Smooth muscle cell (in vitro differentiated cells): ENCODE results near the gene FARP1. TPM values are rescaled to one million over a fixed set of nuclear protein-coding genes. Genes with fewer than 3 reads are reported as not detected.

Experiments
- DNase-seq: peaks from one replicate; lab custom pipeline; 2025; ENCODE audit not compliant: unreplicated experiment; lab: John Stamatoyannopoulos, UW
- H2AFZ ChIP-seq: fragments of 200-600 bp; sonication (generic); 2 replicates; pipeline ENCODE4 v1.6.0; 2016; ENCODE audit warnings: antibody characterized with exemption, low read depth, mild to moderate bottlenecking
- H3F3A ChIP-seq: fragments of 200-600 bp; sonication (generic); 2 replicates; pipeline ENCODE4 v1.6.0; 2017; ENCODE audit warnings: antibody characterized with exemption, low read depth
- H3K27ac ChIP-seq: fragments of 200-600 bp; sonication (generic); 2 replicates; pipeline ENCODE4 v1.5.1; 2016; ENCODE audit warnings: low read depth, mild to moderate bottlenecking
- H3K27me3 ChIP-seq: fragments of 200-600 bp; sonication (generic); 2 replicates; pipeline ENCODE4 v1.6.1; 2016; ENCODE audit warnings: low read depth, mild to moderate bottlenecking
- H3K36me3 ChIP-seq: fragments of 200-600 bp; sonication (generic); 2 replicates; pipeline ENCODE4 v1.5.1; 2016; ENCODE audit warnings: low read depth
- H3K4me1 ChIP-seq: fragments of 200-600 bp; sonication (generic); 2 replicates; pipeline ENCODE4 v1.5.1; 2016; ENCODE audit warnings: low read depth
- H3K4me2 ChIP-seq: fragments of 200-600 bp; sonication (generic); 2 replicates; pipeline ENCODE4 v1.6.0; 2016; ENCODE audit warnings: mild to moderate bottlenecking
- H3K4me3 ChIP-seq: fragments of 200-600 bp; sonication (generic); 2 replicates; pipeline ENCODE4 v1.5.1; 2016; ENCODE audit warnings: mild to moderate bottlenecking
- H3K79me2 ChIP-seq: fragments of 200-600 bp; sonication (generic); 2 replicates; pipeline ENCODE4 v1.6.0; 2016; ENCODE audit warnings: low read depth, mild to moderate bottlenecking
- H3K9ac ChIP-seq: fragments of 200-600 bp; sonication (generic); 2 replicates; pipeline ENCODE4 v1.6.0; 2016; ENCODE audit warnings: low read depth
- H3K9me3 ChIP-seq: fragments of 200-600 bp; sonication (generic); replicated peaks from 2 replicates; pipeline ENCODE4 v1.5.1; 2016; ENCODE audit warnings: low read depth
- H4K20me1 ChIP-seq: fragments of 200-600 bp; sonication (generic); 2 replicates; pipeline ENCODE4 v1.6.0; 2016; ENCODE audit warnings: low read depth
- WGBS: methylation state at CpG from one replicate; pipeline ENCODE4 v1.1.7; 2016; ENCODE audit warnings: low lambda C conversion rate; 5-methylcytosine and 5-hydroxymethylcytosine counted together
- polyA plus RNA-seq: library from polyadenylated mRNA; unstranded; fragments of >200 nt; fragmentation: Nextera tagmentation; extraction: Ambion mirVana; gene quantifications from 2 replicates; pipeline ENCODE4 v1.2.1, GENCODE V29; 2016
- total RNA-seq: library from RNA; depleted of rRNA; stranded (reverse); fragments of >200 nt; gene quantifications from 2 replicates; pipeline ENCODE4 v1.2.3, GENCODE V29; 2014
- TF ChIP-seq, protein P1 (sequence below): fragments of 200-600 bp; sonication (generic); IDR thresholded peaks from 2 replicates; pipeline ENCODE4 v1.5.1; 2017; ENCODE audit warnings: borderline replicate concordance, mild to moderate bottlenecking, antibody characterized with exemption; ENCODE audit not compliant: insufficient read depth, poor library complexity, severe bottlenecking

The FARP1 gene
- total and polyA plus RNA-seq, 2 experiments from 2014 or later, result 59.4 to 104 TPM

DNA sequence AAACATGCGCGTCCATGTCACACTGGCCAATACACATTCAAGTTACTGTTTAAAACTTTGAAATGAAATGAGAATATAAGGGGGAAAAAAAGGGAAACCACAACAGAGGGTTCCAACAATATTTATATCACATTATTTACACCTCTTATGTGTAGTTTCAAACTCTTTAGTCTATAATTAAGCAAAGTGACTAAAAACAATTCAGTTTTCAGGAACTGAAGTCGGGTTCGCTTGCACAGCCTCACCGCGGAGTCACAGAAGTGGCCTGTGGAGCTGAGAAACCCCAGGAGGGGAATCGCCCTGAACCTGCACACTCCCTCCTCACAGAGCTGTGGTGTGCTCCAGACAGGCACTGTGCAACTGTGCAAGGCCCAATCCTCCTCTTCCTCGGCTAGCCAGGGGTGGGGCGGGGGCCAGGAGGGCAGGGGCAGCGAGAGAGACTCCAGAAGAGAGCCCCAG lies 358.1 kb downstream of the FARP1 start:
- Histone ChIP-seq H3K36me3 (no peaks in the 10 kb centered on the region), H3K9ac (no peak overlapping the region), H3K9me3 (no peaks in the 10 kb centered on the region), H2AFZ (no peak overlapping the region), H3K4me1 (peaks cover 11% of the 10 kb centered on the region), H4K20me1 (peaks cover 94% of the 10 kb centered on the region), H3K27me3 (no peaks in the 10 kb centered on the region), H3K4me2 (no peak overlapping the region), H3K4me3 (no peak overlapping the region), H3F3A (peaks cover 24% of the 10 kb centered on the region), H3K27ac (no peak overlapping the region), H3K79me2 (peaks cover 96% of the 10 kb centered on the region)
- DNase-seq, result no peak
- TF ChIP-seq, protein P1, sequence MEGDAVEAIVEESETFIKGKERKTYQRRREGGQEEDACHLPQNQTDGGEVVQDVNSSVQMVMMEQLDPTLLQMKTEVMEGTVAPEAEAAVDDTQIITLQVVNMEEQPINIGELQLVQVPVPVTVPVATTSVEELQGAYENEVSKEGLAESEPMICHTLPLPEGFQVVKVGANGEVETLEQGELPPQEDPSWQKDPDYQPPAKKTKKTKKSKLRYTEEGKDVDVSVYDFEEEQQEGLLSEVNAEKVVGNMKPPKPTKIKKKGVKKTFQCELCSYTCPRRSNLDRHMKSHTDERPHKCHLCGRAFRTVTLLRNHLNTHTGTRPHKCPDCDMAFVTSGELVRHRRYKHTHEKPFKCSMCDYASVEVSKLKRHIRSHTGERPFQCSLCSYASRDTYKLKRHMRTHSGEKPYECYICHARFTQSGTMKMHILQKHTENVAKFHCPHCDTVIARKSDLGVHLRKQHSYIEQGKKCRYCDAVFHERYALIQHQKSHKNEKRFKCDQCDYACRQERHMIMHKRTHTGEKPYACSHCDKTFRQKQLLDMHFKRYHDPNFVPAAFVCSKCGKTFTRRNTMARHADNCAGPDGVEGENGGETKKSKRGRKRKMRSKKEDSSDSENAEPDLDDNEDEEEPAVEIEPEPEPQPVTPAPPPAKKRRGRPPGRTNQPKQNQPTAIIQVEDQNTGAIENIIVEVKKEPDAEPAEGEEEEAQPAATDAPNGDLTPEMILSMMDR, result no peak
- 93% methylated on average over 10 of the region's 10 CpGs for WGBS

DNA sequence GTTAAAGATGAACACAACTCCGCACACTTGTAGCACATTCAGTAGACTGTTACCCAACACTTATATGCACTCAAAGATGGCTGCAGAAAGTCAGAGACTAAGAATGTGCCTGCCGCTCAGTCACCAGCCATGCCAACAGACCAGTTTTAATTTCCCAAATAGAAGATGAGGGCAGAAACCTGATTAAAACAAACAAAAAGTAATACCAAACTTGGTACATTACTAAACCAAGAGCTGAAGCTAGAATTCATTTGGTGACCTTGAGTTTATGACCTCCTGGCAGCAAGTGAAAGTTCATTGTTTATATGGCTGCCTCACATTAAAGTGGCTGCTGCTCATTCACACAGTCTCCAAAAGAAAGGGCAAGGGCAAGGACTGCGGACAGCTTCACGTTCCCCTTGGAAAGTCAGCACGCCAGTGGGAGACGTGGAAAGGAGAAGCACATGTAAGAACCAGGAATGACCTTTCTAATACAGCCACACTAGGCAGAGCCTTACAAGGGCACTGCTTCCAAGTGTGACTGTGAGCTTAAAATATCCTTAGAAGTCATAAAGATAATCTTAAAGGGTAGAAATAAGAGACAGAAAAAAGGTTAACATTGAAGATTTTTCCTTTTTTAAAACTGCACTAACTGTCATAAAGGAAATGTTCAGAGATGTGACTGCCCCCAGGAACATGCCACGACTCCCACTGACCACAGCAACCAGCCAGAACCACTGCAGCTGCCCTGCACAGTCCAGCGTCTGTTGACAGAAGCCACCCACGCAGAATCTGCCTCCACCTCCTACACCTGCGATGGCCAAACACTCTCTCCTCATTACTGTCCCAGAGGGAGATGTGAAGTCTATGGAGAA lies 360.5 kb downstream of the FARP1 start:
- H3F3A ChIP-seq, result peaks cover 37% of the 10 kb centered on the region
- TF ChIP-seq, protein P1, result no peak
- no peak overlapping the region for H2AFZ ChIP-seq
- peaks cover 97% of the 10 kb centered on the region for H3K79me2 ChIP-seq
- no peaks in the 10 kb centered on the region for H3K9me3 ChIP-seq
- peak overlapping the region; percentile 59 for H3K4me2 ChIP-seq
- no peak for DNase-seq
- H3K4me1 ChIP-seq, result peaks cover 16% of the 10 kb centered on the region
- 63% methylated on average over 10 of the region's 10 CpGs for WGBS
- H3K27ac ChIP-seq, result peak overlapping the region; percentile 77
- peaks cover 97% of the 10 kb centered on the region for H4K20me1 ChIP-seq
- no peaks in the 10 kb centered on the region for H3K27me3 ChIP-seq
- H3K9ac ChIP-seq, result peak overlapping the region; percentile 53
- H3K36me3 ChIP-seq, result no peaks in the 10 kb centered on the region
- H3K4me3 ChIP-seq, result no peak overlapping the region

DNA sequence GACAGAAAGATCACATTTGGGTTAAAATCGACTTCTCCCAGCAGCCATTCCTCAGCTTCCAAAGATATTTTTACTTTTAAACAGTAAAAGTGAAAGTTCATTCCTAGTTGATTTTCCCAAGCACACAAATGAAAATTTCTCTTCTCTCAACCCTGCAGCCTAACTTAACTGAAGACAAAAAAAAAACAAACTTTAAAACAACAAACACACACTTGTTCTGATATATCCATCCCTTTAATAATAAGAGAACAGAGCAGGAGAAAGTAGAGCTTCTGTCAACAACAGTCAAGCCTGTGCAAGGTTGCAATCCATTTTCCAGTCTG lies 361.1 kb downstream of the FARP1 start:
- H3K4me3 ChIP-seq, result no peak overlapping the region
- H3K27ac ChIP-seq, result peak overlapping the region; percentile 77
- no peaks in the 10 kb centered on the region for H3K27me3 ChIP-seq
- H3K9ac ChIP-seq, result peak overlapping the region; percentile 53
- WGBS, result 89% methylated on average over 1 of the region's 1 CpG
- H3K36me3 ChIP-seq, result no peaks in the 10 kb centered on the region
- no peak for DNase-seq
- no peak overlapping the region for H2AFZ ChIP-seq
- peaks cover 93% of the 10 kb centered on the region for H3K79me2 ChIP-seq
- peaks cover 22% of the 10 kb centered on the region for H3K4me1 ChIP-seq
- peaks cover 98% of the 10 kb centered on the region for H4K20me1 ChIP-seq
- TF ChIP-seq, protein P1, result no peak
- peaks cover 41% of the 10 kb centered on the region for H3F3A ChIP-seq
- H3K4me2 ChIP-seq, result peak overlapping the region; percentile 59
- no peaks in the 10 kb centered on the region for H3K9me3 ChIP-seq
